Activated T-helper 1 cell treated with Interleukin-2 at 50 U/mL for 16 hours (primary cell): ENCODE results near the gene IKZF1.

Experiments used
- DNase-seq: peaks from one replicate; pipeline ENCODE4 v3.0.0-alpha.2; 2020; ENCODE audit warnings: low read depth

Gene IKZF1

DNA sequence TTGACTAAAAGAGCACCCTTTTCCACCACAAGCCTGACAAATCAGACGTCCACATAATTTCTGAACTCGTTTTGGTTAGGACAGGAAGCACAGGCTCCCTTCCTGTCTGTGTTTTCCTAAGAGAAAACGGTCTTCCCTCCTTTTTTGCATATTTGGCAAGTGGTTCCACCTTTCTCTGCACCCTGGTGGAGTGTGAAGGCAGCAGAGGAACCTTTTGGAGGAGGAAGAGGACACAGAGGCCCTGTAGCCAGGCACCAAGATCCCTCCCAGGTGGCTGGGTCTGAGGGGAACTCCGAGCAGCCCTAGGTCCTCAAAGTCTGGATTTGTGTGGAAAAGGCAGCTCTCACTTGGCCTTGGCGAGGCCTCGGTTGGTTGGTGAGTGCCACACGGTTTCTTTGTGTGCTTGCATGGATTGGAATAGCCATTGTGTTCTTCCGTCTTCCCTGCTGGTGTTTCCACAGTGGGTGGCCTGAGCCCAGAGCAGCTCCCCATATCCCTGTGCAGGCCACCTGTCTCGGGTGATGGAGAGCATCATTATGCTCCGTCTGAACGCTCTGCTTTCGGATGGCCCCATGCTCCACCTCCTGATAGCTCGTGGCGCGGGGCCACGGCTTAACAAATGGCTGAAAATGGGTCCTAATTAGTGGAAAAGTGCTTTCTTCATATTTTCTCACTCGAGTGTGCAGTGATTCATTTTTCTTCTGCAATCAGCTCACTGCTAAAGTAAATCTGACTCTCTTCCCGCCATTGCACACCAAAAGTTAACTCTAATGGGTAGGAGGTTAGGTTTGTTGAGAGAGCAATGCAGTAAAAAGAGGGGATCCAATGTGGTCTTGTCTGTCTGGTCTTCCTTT is 4.2 kb downstream of the IKZF1 start:
- no peak for DNase-seq

DNA sequence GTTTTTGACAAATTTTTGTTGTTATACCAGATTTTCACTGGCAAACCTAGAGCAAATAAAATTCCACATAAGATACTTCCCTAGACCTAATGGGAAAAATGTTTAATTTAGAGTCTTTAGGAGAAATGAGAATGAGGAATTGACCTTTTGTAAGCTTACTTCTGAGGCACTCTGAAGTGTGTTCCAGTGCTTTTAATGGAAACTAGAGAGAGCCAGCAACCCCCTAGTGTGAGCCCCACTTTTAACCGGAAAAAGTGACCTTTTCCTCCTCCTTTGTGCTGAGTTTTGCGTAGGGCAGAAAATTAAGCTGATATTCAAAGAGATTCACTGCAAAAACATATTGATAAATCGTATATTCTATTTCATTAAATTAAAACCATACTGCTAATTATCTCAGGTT is 5.2 kb downstream of the IKZF1 start:
- DNase-seq, result no peak

DNA sequence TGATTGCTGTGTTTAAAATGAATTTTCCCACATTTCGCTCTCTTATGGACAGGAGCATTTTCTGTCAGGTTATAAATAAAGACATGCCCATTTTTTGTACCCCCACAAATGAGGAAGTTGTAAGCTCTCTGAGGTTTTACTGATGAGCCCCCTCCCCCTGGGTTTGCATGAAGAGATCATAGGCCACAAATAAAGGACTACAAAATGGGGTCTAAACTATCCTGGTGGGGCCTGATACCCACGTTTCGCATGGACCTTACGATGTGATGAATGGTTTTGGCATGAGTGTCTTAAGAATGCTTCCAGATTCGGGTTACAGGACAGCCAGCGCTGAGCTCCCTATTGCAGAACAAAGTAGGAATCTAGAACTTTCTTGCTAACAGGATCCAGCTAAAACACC is 5.8 kb downstream of the IKZF1 start:
- DNase-seq, result no peak

DNA sequence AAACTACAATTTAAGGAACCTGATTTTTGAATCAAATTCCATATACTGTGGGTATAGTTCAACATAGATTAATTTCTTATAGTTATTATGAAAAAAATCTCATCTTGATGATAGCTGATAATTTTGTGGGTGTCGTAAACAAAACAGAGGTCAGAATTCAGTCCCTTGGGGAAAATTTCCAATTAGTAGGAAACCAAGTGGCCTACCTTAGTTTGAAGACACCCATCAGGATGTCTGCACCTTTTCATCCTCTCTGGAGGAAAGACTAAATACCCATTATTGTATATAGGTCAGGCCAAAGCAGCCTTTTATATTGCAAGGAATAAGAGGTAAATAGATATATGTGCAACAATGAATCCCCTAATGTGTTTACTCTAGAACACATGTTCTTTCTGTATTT is 6.4 kb downstream of the IKZF1 start:
- DNase-seq, result no peak

DNA sequence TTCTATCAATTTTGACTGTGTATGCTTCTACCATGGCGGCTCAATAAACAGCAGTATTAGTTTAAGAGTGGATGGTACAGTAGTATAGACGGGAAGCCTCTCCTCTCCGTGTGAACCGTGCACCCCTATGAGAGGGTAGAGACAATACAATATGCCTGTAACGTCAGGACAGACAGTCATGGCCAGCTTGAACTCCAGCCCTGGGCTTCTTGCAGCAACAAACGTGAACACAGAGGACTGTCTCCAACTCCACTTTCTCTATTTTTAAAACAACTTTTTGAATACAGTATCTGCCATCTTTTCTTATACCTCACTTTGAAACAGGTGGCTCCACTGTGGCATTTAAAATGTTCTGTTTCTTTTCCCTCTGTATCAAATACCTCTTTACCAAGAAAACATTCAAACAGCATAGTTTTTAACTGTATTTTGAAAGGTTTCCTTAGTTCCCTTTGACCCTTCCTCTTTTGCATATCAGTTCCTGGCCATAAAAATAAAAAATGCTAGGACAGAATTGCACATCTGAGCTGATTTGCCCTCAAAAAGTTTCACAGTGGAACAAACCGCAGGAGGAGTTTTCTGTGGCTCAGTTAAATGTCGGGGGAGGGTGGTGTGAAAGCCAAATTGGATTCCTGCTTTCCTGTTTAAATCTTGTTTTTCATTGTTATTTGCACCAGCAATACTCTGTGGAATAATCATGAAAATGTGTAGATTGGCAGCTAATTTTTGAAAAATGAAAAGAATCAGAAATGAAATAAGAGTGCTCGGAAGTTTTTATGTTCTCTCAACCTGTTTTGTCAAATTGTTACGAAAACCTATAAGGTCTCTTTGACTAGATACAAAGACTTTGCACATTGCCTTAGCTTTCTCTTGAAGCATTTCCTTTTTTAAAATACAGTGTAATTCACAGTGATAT is 8.0 kb downstream of the IKZF1 start:
- DNase-seq, result no peak

DNA sequence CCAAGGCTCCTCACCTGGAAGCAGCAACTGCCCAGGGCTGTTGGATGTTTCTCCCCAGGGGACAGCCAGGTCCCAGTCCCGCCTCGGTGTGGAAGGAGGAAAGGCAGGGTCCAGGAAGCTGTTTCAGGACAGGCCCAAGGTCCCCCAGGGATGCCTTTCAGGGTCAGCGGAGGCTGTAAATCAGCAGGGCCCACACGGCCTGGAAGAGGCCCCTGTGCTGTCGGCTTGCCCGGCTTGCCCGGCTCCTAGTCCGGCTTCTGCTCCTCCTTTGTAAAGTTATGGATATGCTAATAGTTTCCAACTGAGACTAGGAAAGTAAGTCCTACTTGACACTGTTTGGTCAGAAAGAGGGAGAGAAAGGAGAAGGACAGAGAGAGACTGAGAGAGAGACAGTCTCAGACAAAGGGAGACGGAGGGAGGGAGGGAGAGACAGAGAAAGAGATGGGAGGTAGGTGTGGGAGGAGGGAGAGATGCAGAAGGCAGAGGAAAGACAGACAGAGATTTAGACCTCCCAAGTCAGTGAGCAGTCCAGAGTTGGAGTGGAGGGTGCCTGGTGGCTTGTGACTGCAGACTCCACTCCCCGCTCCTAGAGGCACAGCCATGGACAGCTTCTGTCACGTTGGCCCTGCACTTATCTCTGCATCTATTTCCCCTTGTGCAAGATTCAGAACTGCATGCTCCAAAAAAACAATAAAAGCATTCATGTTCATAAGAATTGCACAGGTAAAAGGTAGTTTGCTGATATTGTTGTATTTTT is 10.5 kb downstream of the IKZF1 start:
- DNase-seq, result no peak

DNA sequence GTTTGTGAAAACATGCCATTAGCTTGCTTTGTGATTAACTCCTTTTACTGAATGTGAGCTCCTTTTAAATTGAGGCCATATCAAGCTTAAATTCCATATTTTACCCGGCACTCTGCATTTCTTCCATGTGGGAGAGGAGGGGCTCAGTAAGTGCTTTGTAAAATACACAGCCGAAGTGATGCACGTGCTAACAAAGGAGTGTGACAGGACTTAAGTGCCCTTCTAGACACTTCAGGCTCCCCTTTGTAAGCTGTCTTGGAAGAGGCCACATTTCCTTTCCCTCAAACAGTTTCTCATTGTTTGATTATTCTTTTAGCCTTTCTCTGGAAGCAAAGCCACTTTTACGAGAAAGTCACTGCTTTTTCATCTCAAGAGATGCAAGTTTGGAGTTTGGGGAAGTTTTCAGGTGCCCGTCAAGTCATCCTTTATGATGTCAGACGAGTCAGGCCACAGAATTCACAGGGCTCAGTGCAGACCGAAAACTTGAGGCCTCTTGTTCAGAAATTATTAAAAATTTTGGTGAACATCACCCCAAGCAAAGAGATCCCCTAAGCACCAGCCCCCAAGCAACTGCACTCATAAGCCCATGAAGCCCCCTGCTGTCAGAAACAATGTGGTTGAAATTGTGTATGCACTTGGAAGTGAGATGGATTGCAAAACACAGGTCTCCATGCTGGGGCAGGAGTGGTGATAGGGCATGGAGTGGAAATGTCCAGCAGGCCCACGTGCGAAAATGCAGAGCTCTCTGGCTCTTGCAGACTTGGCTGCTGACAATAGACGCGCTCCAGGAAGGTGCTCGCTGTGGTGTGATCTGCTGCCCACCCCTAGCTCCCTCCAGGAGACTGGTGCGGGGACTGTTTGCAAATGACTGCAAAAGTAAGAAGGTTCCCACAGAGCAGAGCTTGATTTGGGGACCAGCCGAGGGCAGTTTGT is 11.5 kb downstream of the IKZF1 start:
- no peak for DNase-seq

DNA sequence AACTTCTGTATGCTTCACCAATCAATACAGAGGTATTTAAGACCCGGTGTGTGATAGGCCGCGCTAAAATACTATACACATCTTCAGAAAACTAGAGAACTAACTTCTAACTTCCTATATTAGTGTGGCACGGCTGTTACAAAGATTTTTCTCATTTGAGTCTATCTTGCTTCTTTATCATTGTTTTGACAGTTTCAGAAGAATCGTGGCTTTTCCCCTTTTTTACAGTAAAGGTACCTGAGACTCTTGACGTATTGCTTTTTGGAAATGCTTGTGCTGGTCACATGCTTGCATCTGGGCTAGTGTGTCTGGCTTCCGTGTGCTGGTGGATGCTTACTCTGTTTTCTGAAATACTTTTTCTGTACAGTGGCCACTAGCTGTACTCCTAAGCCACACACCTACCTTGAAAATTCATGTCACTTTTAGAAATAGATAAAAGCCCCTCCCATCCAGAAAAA is 12.7 kb downstream of the IKZF1 start:
- no peak for DNase-seq

DNA sequence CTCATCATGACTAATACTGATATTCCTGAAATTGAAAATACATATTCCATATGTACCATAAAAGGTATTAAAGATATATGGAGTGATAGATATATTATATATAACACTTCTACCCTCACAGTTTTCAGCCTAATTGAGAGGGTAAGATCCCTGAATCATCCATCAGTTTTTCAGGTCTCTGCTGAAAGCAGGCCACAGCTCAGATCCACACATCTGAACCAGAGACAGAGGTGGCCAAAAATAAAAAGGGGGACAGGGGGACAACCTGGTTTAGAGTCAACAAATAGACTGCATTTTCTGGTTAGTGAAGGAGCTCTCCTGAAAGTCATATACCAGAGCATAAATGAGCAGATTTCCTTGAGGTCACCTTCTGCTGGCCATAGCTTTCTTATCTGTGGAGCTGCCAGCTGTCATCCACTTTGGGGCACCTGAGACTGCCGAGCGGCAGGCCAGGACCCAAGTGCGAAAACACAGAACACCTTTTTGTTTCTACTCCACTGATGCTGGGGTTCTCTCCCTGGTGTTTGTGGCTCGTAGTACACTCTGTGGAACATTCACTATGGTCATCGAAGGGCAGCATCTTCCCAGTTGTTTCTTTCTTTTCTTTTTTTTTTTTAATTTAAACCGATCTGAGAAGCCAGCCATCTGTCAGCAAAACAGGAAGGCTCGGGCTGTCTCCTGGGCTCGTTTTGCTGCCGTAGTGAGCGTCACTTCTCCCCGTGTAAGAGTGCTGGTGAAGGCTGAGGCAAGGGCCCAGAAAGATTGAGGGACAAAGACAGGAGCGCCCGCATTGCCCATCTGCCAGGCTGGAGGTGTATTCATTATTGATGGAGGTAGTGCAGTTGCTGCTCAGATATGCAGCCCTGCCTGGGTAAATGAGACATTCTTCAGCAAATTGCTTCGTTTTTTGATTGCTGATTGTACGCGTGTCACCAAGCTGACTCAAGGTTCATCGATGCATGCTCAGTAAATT is 13.5 kb downstream of the IKZF1 start:
- DNase-seq, result no peak

DNA sequence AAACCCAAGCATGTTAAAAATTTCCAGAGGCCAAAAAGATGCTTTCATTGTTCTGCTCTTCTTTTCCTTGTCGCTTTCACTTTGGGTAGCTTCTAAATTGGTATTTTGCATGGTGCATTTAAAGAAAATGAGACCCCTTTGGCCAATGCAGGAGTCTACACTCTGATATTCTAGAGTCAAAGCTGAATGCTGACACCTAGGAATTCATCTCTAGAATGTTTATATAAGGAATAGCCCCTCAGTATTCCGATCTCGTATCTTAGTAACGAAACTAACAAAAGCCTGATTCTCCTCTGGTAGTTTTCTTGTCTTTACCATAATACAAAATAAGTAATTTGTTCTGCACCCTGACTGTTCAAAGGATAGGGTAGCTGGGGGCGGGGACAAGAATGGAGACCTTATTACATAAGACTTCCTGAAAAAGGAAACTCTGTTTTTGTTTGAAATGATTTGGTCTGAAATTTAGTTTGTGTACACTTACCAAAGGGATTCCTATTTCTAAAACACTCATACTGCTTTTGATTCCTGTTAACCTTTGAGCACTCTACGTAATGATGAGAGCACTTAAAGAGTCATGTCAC is 17.1 kb downstream of the IKZF1 start:
- DNase-seq, result no peak

DNA sequence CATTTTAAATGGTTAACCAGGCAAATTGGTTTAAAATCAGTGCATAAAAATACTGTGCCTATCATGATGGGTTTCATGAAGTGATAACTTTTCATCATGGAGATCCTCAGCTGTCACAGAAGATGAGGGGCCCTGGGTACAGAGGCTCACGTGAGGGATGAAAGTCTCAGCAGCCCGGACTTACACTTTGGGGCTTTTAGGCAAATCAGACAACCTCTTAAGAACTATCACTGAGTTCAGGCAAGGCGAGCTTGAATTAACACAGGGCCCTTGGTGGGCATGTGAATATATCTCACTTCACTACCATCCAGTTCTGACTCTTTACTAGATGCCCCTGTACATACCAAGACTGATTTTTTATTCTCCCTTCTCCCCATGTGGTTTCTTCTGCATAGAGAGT is 19.6 kb downstream of the IKZF1 start:
- no peak for DNase-seq

DNA sequence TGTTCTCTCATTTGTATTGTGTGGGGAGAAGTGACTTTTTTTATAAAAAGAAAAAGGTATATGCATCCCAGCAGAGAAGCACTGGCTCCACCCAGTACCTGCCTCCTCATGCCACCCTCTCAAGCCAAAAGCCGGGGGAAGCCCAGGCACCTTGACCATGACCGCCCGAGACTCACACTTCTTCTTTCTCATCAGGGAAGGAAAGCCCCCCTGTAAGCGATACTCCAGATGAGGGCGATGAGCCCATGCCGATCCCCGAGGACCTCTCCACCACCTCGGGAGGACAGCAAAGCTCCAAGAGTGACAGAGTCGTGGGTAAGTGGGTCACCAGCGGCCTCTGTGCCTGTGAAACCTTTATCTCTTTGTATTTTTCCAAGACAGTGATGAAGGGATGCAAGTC is 22.9 kb downstream of the IKZF1 start:
- DNase-seq, result no peak

DNA sequence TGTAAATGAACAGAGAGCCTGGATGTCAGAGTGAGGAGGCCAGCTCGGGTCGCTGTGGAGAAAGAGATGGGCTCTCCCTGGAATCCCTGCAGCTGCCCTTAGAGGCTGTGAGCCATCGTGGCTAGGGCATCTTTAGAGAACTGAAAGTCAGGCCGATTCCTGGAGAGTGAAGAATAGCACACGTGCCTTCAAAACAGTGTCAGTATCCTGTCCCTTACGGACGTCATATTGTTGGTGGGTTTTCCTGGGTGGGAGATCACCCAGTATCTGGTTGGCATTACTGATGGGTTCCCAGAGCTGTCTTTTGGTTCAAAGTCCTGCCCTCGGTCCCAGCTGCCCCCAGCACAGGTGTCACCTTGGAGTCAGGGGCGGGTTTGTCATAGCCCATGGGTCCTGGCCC is 25.3 kb downstream of the IKZF1 start:
- no peak for DNase-seq

DNA sequence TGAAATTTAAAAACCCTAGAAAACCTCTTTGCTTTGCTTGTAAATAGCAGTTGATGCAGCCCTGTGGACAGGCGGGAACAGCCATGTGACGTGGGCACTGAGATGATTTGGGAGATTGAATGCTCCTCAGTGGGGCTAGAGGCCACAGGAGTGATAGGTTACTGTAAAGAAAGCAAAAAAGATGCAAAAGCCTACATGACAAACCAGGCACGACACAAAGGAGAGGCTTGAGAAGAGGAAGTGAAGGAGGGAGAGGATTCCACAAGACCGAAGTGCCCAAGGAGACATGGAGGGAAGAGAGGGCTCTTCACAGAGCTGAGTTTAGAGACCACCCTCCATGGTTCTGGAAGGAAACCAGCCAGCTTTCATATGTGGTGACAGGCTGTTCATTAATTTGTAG is 25.7 kb downstream of the IKZF1 start:
- no peak for DNase-seq

DNA sequence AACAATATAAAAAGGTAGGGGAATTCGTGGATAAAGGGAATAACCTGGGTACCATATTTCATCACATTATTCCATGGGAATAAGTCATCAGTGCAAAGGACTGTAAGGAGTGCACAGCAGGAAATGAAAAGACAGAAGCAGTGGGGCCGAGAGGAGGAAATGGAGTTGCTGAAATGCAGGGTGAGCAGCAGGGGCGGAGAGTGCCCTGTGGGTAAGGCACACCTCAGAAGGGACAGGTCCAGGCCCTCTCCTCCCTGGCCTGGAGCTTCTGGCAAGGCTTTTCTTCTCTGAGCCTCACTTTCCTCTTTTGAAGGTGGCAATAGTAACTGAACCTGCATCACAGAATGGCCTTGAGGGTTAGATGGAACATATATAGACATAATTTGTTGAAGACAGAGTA is 26.2 kb downstream of the IKZF1 start:
- no peak for DNase-seq

DNA sequence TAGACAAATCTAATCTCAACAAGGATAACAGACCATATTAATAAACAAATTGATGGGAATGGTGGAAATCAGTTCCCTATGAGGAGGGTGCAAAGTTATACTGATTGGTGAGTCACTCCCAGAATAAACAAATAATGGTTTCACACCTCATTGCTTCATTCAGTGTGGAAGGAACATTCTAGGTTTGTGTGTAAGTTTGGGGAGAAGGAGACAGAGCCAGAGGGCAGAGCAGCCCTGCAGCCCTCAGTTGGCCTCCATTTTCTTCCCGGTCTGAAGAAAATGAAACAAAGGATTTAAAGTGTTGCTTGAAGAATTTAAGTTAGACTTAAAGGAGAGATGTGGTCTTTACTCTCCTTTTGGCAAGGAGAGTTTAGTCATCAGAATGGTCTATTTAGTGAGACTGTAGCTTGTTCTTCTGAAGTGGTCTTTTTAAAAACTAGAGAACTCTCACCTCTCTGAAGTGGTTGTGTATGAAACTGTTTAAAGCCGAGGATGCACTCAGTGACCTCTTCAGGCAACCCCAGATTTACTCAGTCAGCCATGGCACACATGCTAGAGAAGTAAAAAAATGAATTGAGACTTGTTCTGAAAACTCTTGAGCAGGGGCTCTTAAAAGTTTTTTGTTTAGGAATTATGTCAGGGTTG is 27.2 kb downstream of the IKZF1 start:
- DNase-seq, result no peak

DNA sequence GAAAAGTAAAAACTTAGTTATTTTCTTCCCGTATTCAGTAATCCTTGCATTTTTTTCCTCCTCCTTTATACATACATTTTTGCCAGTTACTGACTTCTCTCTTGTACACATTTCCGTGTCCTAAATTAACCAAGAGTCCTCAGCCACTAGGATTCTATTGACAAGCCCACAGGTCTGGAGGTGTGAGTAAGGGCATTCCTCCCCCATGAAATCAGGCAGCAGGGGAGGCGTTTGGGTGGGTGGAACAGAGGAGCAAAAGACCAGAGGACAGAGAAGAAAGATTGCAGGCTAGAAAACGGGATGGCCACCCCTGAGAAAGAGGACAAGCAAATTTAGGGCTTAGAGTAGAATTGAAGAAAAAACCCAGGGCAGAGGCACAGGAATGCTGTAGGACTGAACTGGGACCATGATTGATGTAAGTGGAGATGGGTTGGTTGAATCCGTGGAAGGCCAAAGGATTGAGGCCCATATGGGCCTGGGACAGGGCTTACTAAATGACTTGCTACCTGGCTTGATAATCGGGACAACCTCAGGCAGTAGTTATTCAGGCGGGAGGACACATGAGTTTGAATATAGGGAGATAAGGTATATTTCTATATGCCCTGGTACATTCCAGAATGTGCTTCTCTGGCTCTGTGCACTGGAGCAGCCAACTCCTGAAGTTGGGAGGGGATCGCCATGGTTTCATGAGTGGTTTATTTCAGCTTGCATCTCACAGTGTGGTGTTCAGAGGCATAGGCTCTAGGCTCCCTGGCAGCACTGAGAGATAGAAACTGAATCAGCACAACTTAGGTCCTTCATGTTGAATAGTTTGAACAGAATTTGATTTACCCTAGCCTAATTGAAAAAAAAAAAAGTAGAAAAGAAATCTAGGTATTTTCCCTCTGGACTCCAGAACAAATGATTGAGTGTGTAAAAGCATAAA is 28.0 kb downstream of the IKZF1 start:
- DNase-seq, result no peak

DNA sequence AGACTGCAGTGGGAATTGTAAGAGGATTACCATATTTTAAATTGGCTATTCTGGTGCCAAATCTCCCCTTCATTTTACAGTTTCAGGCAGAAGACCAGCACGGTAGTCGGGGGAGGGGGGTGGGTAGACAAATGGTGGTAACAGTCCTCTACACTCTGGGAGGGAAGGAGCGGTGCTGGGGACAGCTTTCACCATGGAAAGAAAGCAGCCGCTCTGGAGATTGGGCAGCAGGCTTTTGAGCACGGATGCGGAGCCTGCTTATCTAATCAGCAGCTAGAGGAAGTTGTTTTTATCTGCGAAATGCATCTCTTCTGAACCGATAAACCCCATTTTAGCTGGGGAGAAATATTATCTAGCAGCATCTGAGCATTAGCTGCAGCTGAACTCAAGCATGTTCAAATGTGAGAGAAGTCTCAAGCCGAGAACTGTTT is 28.7 kb downstream of the IKZF1 start:
- no peak for DNase-seq
